Erythroblast (primary cell): ENCODE data around the gene CERS6.

Experiments
- DNase-seq, 2 experiments: peaks; one replicate each; lab custom pipeline; 2025; lab: John Stamatoyannopoulos, UW
- GATA1 ChIP-seq: IDR thresholded peaks from 2 replicates; pipeline ENCODE4 v1.6.1; 2011; ENCODE audit warnings: low read depth, mild to moderate bottlenecking, control low read depth, low read length, moderate library complexity
- POLR2A ChIP-seq: IDR thresholded peaks from 2 replicates; pipeline ENCODE4 v1.6.1; 2011; ENCODE audit warnings: mild to moderate bottlenecking, low read length

Gene CERS6

GRCh38 chr2:168529900-168530561 lies 74.0 kb downstream of the CERS6 start:
- TF ChIP-seq GATA1, result no peak
- TF ChIP-seq POLR2A, result no peak
- peak; percentile 59 to 75 for DNase-seq

DNA sequence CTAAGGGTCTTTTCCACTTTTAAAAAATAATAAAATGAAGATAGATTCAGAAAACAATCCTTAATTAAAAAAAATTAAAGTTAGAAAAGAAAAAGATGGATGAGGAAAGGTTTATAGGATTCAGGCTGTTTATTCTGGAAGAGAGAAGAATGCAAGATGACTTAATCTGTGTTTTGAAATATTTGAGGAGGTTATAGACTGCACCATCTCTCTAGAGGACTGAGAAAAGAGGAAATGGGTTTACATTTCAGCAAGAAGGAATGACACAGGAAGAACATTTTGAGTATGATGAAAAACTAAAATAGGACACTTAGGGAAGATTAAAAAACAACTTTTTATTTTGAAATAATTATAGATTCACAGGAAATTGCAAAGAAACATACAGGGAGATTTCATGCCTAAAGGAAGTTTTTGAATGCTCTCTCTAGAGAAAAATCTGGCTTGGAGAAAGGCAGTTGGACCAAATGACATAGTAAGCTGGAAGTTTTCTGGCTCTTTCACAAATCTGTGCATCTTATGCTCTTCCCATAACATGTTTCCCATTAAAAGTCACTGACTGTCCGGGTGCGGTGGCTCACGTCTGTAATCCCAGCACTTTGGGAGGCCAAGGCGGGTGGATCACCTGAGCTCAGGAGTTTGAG lies 75.0 kb downstream of the CERS6 start:
- DNase-seq, result no peak
- TF ChIP-seq GATA1, result no peak
- TF ChIP-seq POLR2A, result no peak

DNA sequence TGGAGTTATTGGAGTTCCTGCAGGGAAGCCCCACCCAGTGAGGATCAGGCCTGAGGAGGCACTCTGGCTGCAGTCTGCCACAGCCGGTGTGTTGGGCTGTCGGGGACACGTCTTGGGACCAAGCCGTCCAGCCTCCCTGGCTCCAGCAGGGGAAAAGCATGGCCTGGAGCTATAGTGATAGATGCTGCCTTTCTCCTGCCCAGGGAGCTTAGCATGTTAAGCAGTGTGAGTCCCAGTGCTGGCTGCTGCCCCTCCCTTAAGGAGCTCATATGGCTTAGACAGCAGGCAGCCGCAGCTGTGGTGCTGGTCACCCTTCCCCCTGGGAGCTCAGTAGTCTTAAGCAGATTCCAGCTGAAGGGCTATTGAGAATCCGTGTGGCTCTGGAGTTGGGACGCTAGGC lies 78.9 kb downstream of the CERS6 start:
- DNase-seq, result no peak
- TF ChIP-seq POLR2A (no peak), GATA1 (no peak)

- TF ChIP-seq POLR2A (no peak), GATA1 (no peak)
- DNase-seq, result no peak
Measured at GRCh38 chr2:168536925-168537466, 80.9 kb downstream of the CERS6 start.

DNA sequence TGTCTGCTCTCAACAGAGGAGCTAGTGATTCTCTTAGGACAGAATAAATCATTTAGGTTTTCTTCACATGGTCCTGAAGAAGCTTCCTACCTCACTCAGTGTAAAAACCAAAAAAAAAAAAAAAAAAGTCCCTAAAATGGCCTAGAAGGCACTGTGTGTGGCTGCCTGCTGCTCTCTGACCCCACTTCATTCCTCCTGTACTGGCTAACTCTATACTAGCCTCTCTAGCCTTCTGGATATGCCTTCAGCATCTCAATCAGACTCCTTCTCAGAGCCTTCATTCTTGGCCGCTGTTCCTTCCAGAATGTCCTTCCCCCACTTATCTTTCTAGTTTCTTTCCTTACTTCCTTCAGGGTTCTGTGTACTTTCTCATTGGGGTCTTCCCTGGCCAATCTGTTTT lies 82.1 kb downstream of the CERS6 start:
- no peak for TF ChIP-seq POLR2A
- DNase-seq, result no peak

DNA sequence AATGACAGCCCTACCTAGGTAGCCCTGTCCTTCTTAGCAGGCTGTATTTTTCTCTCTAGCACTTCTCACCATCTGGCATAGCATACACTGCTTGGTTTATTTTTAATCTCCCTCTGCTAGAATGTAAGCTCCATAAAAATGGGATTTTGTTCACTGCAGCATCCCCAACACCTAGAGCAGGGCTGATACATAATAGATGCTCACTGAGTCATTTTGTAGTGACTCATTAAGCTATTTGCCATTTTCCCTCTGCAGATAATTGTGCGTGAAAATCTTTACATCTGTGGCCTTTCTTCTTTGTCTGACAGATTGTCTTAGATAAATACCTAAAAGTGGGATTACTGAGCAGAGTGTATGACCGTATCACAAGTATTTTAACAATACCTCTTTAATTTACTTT lies 82.5 kb downstream of the CERS6 start:
- TF ChIP-seq POLR2A (no peak), GATA1 (no peak)
- DNase-seq, result no peak

DNA sequence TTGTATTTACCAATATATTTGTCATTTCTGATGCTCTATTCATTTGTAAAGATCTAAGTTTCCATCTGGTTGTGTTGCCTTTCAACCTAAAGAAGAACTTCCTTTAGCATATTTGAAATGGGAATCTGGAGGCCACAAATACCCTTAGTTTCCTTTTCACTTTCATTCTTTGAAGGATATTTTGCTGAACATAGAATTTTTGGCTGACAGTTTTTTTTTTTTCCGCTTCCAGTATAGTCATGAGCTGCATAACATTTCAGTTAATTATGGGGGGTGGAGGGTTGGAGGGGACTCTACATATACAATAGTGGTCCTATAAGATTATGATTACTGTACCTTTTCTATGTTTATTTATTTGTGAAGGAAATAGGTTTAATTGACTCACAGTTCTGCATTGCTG lies 83.9 kb downstream of the CERS6 start:
- no peak for DNase-seq
- no peak for TF ChIP-seq POLR2A
- no peak for TF ChIP-seq GATA1

GRCh38 chr2:168541858-168542257 lies 85.8 kb downstream of the CERS6 start:
- no peak for DNase-seq
- TF ChIP-seq POLR2A, result no peak
- TF ChIP-seq GATA1, result no peak

DNA sequence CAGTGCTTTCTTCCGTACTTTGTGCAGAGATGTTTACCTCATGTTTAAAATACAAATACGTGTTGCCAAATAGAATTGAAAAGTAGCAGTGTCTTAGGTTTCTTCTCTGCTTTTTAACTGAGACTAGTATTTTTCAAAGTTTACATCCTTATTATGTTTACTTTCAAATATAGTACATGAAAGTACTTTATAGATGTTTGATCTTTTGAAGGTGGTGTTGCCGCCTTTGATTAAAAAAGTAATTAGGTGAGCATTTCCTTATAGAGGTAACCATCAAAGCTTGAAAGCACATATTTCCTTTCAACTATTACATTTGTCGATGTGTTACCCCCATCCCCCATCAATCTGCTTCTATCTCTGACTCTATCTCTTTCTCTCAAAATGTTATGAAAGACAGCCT lies 87.0 kb downstream of the CERS6 start:
- TF ChIP-seq GATA1 (no peak), POLR2A (no peak)
- DNase-seq, result no peak

- DNase-seq, result no peak
- TF ChIP-seq GATA1 (no peak), POLR2A (no peak)
Measured at GRCh38 chr2:168543935-168544334, 87.9 kb downstream of the CERS6 start.

- no peak for DNase-seq
- TF ChIP-seq GATA1 (no peak), POLR2A (no peak)
Measured at GRCh38 chr2:168545439-168546082, 89.5 kb downstream of the CERS6 start.

GRCh38 chr2:168550670-168551069 lies 94.6 kb downstream of the CERS6 start:
- TF ChIP-seq GATA1 (no peak), POLR2A (no peak)
- DNase-seq, result no peak

- DNase-seq, result no peak
- TF ChIP-seq POLR2A (no peak), GATA1 (no peak)
Measured at GRCh38 chr2:168552450-168552856, 96.4 kb downstream of the CERS6 start.

GRCh38 chr2:168555283-168555682 lies 99.2 kb downstream of the CERS6 start:
- no peak for DNase-seq
- TF ChIP-seq POLR2A (no peak), GATA1 (no peak)
